Kidney (tissue), 14 donors: Measurements from ENCODE around the gene ZNF234. TPM values are rescaled to one million over a fixed set of nuclear protein-coding genes. Genes with fewer than 3 reads are reported as not detected.

Source experiments
- DNase-seq, 5 donors: peaks; one replicate each; pipeline ENCODE4 v3.0.0-alpha.2; 2013 to 2020
- FAIRE-seq: peaks from 2 replicates; lab custom pipeline; 2012; peaks lifted over from hg19 to GRCh38; lab: Jason Lieb, UNC
- H3K27ac ChIP-seq, 2 donors: one replicate each; pipeline ENCODE4 v1.7.0; 2013; ENCODE audit warnings: low read depth in 2 of 2, low read length in 2 of 2, inconsistent platforms in 1 of 2
- H3K27me3 ChIP-seq: one replicate; pipeline ENCODE4 v1.7.1; 2013; ENCODE audit warnings: low read length, inconsistent platforms; ENCODE audit not compliant: control insufficient read depth, insufficient read depth
- H3K36me3 ChIP-seq, 3 donors: one replicate each; pipeline versions ENCODE4 v1.7.0 to v1.7.1; 2013; ENCODE audit warnings: low read length in 3 of 3, control low read depth in 1 of 3, inconsistent platforms in 1 of 3; ENCODE audit not compliant: insufficient read depth in 3 of 3, control insufficient read depth in 2 of 3
- H3K4me1 ChIP-seq, 3 donors: one replicate each; pipeline versions ENCODE4 v1.7.0 to v1.7.1; 2013; ENCODE audit warnings: low read length in 3 of 3, inconsistent platforms in 1 of 3, low read depth in 1 of 3; ENCODE audit not compliant: control insufficient read depth in 2 of 3, insufficient read depth in 2 of 3
- H3K4me3 ChIP-seq, 3 donors: one replicate each; pipeline versions ENCODE4 v1.7.0 to v1.8.1; 2013; ENCODE audit warnings: low read length in 3 of 3, control low read depth in 1 of 3, inconsistent platforms in 1 of 3
- H3K9ac ChIP-seq, 3 donors: one replicate each; pipeline versions ENCODE4 v1.7.0 to v1.7.1; 2013; ENCODE audit warnings: low read length in 3 of 3, control low read depth in 1 of 3, inconsistent platforms in 1 of 3
- H3K9me3 ChIP-seq, 3 donors: one replicate each; pipeline versions ENCODE4 v1.7.0 to v1.7.1; 2013; ENCODE audit warnings: low read length in 3 of 3, control low read depth in 1 of 3, inconsistent platforms in 1 of 3; ENCODE audit not compliant: control insufficient read depth in 2 of 3, insufficient read depth in 1 of 3
- CTCF ChIP-seq: IDR thresholded peaks from 3 replicates; pipeline ENCODE4 v1.5.1; 2012; ENCODE audit warnings: mild to moderate bottlenecking, moderate library complexity, borderline replicate concordance; ENCODE audit not compliant: insufficient read depth; ENCODE audit errors: extremely low read depth
- intact Hi-C: fragments of 100-400 bp; cut with DNase I; formaldehyde crosslinking; loops from one replicate; pipeline ENCODE4 v1.11.1; 2022
- polyA plus RNA-seq: library from polyadenylated mRNA; stranded (reverse); fragments of 350-450 nt; fragmentation: Illumina TruSeq; extraction: RNeasy Lipid Tissue Mini Kit (QIAGEN cat#74804); gene quantifications from one replicate; pipeline ENCODE4 v1.2.3, GENCODE V29; 2014; ENCODE audit warnings: low read depth, low replicate concordance; ENCODE audit not compliant: insufficient read depth
- total RNA-seq: library from RNA; stranded (reverse); fragmentation: NEBNext Ultra II Directional; extraction: Animal tissue kit (Norgen Biotek cat#: 25700); gene quantifications from one replicate; pipeline ENCODE4 v1.2.1, GENCODE V29; 2021
- donor health status: control.
- donor health status: control.
- donor health status: control.
- donor health status: control.
- donor health status: control.
- donor health status: DM: yes; HTN: yes; CAD: no.
- donor health status: Normal renal cell carcinoma (clear cell type).

The ZNF234 gene
- total and polyA plus RNA-seq, 2 donors from 2014 or later: 3.2 to 13.8 TPM

GRCh38 chr19:44151491-44151890 is 10.1 kb downstream of the ZNF234 start:
- H3K4me1 ChIP-seq: no peaks in the 10 kb centered on the region
- peaks cover 3 to 26% (median 10%) of the 10 kb centered on the region in 3 donors for H3K9me3 ChIP-seq
- no peak overlapping the region for H3K27ac ChIP-seq
- no peak for TF ChIP-seq CTCF
- H3K9ac ChIP-seq: no peak overlapping the region
- intact Hi-C loops: no loop called here
- H3K4me3 ChIP-seq: no peak overlapping the region
- DNase-seq: no peak
- peaks cover 15 to 62% (median 38%) of the 10 kb centered on the region in 3 donors for H3K36me3 ChIP-seq
- FAIRE-seq: no peak
- no peaks in the 10 kb centered on the region for H3K27me3 ChIP-seq

GRCh38 chr19:44156475-44156874 is 15.1 kb downstream of the ZNF234 start:
- H3K27ac ChIP-seq: no peak overlapping the region
- TF ChIP-seq CTCF: no peak
- H3K27me3 ChIP-seq: no peaks in the 10 kb centered on the region
- H3K36me3 ChIP-seq: peaks cover 26 to 42% (median 31%) of the 10 kb centered on the region in 3 donors
- H3K9ac ChIP-seq: no peak overlapping the region
- FAIRE-seq: no peak
- H3K4me1 ChIP-seq: no peaks in the 10 kb centered on the region
- intact Hi-C loops: no loop called here
- peak overlapping the region in 1 of 3 donors; percentile 5 for H3K4me3 ChIP-seq
- DNase-seq: no peak
- H3K9me3 ChIP-seq: peaks cover 15 to 55% (median 29%) of the 10 kb centered on the region in 3 donors

- FAIRE-seq (no peak), DNase-seq (no peak)
- Histone ChIP-seq H3K27ac (no peak overlapping the region), H3K4me1 (peaks cover 0 to 5% (median 3%) of the 10 kb centered on the region in 3 donors), H3K4me3 (peak overlapping the region in 1 of 3 donors; percentile 89), H3K36me3 (peaks cover 3 to 11% (median 8%) of the 10 kb centered on the region in 3 donors), H3K9me3 (peaks cover 0 to 39% (median 6%) of the 10 kb centered on the region in 3 donors), H3K27me3 (no peaks in the 10 kb centered on the region), H3K9ac (no peak overlapping the region)
- TF ChIP-seq CTCF: no peak
- intact Hi-C loops: no loop called here
Observed at GRCh38 chr19:44163789-44164188, 22.4 kb downstream of the ZNF234 start.

- intact Hi-C loops: no loop called here
- DNase-seq (no peak), FAIRE-seq (no peak)
- peak overlapping the region in 1 of 3 donors; percentile 87 for H3K9ac ChIP-seq
- H3K27me3 ChIP-seq: no peaks in the 10 kb centered on the region
- H3K4me1 ChIP-seq: peaks cover 0 to 5% (median 3%) of the 10 kb centered on the region in 3 donors
- no peak for TF ChIP-seq CTCF
- H3K36me3 ChIP-seq: peaks cover 4 to 15% (median 8%) of the 10 kb centered on the region in 3 donors
- no peak overlapping the region for H3K27ac ChIP-seq
- peak overlapping the region; percentile 89 to 93 (median 91) for H3K4me3 ChIP-seq
- peaks cover 0 to 35% (median 5%) of the 10 kb centered on the region in 3 donors for H3K9me3 ChIP-seq
Observed at GRCh38 chr19:44164327-44164672, 22.9 kb downstream of the ZNF234 start.
